Peyer's patch (tissue), 4 donors: ENCODE data around the gene EHD1.

Source experiments
- CTCF ChIP-seq, 6 experiments: fragments of 450-650 bp in 4 of 6; fragments of 200-600 bp in 2 of 6; sonication (generic) in 1 of 6; IDR thresholded peaks; one replicate each; pipeline ENCODE4 v1.5.1; 2017 to 2019; ENCODE audit warnings: antibody characterized with exemption in 6 of 6, mild to moderate bottlenecking in 3 of 6, moderate library complexity in 1 of 6
- POLR2A ChIP-seq, 2 donors: fragments of 450-650 bp; IDR thresholded peaks; one replicate each; pipeline ENCODE4 v1.5.1; 2017; ENCODE audit warnings: antibody characterized with exemption in 2 of 2, mild to moderate bottlenecking in 2 of 2, moderate library complexity in 2 of 2

- TF ChIP-seq CTCF (IDR thresholded peaks at IDR 0.05) (no peak), POLR2A (IDR thresholded peaks at IDR 0.05) (no peak)
These were observed 24.9 kb upstream of the EHD1 start for GRCh38 chr11:64903291-64903833.
